ENCODE measurements around the gene TRIM9.

TRIM9 gene

GRCh38 chr14:51092965-51093364 is 1.9 kb downstream of the TRIM9 start:
- no peak for DNase-seq

GRCh38 chr14:51089278-51089677 is 5.6 kb downstream of the TRIM9 start:
- no peak for DNase-seq

- DNase-seq, result no peak
Observed at GRCh38 chr14:51087031-51087441, 7.9 kb downstream of the TRIM9 start.

- no peak for DNase-seq
Observed at GRCh38 chr14:51086044-51086443, 8.9 kb downstream of the TRIM9 start.

GRCh38 chr14:51084962-51085361 is 9.9 kb downstream of the TRIM9 start:
- no peak for DNase-seq

- DNase-seq, result no peak
Observed at GRCh38 chr14:51084507-51084906, 10.4 kb downstream of the TRIM9 start.

GRCh38 chr14:51082349-51082748 is 12.6 kb downstream of the TRIM9 start:
- DNase-seq, result no peak

GRCh38 chr14:51081712-51082111 is 13.2 kb downstream of the TRIM9 start:
- DNase-seq, result no peak

GRCh38 chr14:51081209-51081608 is 13.7 kb downstream of the TRIM9 start:
- no peak for DNase-seq

- no peak for DNase-seq
Observed at GRCh38 chr14:51080645-51081044, 14.3 kb downstream of the TRIM9 start.

GRCh38 chr14:51079489-51079888 is 15.4 kb downstream of the TRIM9 start:
- no peak for DNase-seq

GRCh38 chr14:51079085-51079484 is 15.8 kb downstream of the TRIM9 start:
- DNase-seq, result no peak

GRCh38 chr14:51074701-51075385 is 20.1 kb downstream of the TRIM9 start:
- DNase-seq, result no peak

GRCh38 chr14:51073731-51074130 is 21.2 kb downstream of the TRIM9 start:
- no peak for DNase-seq

GRCh38 chr14:51072976-51073375 is 21.9 kb downstream of the TRIM9 start:
- no peak for DNase-seq

- DNase-seq, result no peak
Observed at GRCh38 chr14:51071857-51072256, 23.0 kb downstream of the TRIM9 start.

- DNase-seq, result no peak
Observed at GRCh38 chr14:51070726-51071125, 24.2 kb downstream of the TRIM9 start.

- no peak for DNase-seq
Observed at GRCh38 chr14:51069055-51069454, 25.9 kb downstream of the TRIM9 start.

GRCh38 chr14:51068268-51068667 is 26.6 kb downstream of the TRIM9 start:
- no peak for DNase-seq

- DNase-seq, result no peak
Observed at GRCh38 chr14:51067295-51067694, 27.6 kb downstream of the TRIM9 start.

GRCh38 chr14:51066576-51066975 is 28.3 kb downstream of the TRIM9 start:
- DNase-seq, result no peak

GRCh38 chr14:51059032-51059431 is 35.9 kb downstream of the TRIM9 start:
- no peak for DNase-seq

- DNase-seq, result no peak
Observed at GRCh38 chr14:51058382-51058781, 36.5 kb downstream of the TRIM9 start.

- DNase-seq, result no peak
Observed at GRCh38 chr14:51056421-51056820, 38.5 kb downstream of the TRIM9 start.

- no peak for DNase-seq
Observed at GRCh38 chr14:51053157-51053556, 41.7 kb downstream of the TRIM9 start.

Data from stimulated activated CD4-positive, alpha-beta T cell treated with anti-CD3 and anti-CD28 coated beads, Interleukin-1b, Interleukin-23, amount 100 ng/mL, for 48 hours (primary cell).